OCI-M1 (cell line): ENCODE data around the gene GPRIN2.
"Not testable (repeated sequence)": the region's sequence is repeated elsewhere in the genome, so short reads cannot be mapped to it uniquely, and the experiment has no call there.

Experiments
- DNase-seq: peaks from one replicate; lab custom pipeline; 2025; lab: John Stamatoyannopoulos, UW

GPRIN2 gene

DNA sequence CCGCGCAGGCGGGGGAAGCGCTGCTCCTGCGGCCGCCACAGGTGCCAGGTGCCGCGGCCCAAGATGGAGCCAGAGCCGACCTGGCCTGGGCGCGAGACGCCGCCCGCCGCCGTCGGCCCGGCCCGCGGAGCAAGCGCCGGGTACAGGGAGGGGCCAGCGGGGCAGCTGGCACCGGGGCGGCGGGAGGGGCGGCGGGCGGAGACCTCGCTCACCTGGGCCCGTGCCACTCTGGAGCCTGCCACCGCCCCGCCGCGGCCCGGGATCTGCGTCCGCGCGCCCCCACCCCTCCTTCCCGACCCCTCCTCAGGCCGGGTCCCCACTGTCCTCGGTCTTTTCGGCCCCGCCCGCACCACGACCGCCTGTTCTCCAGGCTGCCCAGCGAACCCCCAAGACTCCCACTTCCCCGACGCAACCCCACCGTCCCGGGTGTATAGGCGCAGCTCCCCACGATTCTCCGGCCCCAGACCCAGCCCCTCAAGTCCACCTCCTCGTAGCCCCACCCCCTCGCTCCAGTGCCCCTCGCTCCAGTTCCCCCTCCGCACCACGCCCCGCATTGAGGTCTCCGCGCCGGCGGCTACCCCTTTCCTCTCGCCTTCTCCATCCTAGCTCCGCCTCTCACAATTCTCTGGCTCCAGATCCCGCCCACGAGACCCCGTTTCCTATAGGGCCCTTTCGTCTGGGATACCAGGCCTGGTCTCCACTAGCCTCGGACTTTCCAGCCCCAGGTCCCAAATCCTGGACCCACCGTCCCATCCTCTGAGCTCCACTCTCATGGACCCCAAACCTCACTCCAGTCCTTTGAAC, at the start of gene GPRIN2:
Gene GPRIN2 (minus strand): TSS at position 144 of the 804 bp plus-strand sequence. CDS start 5,922 bp downstream, outside the sequence.
- DNase-seq = no peak

- DNase-seq = not testable (repeated sequence)
These were observed 44.1 kb upstream of the GPRIN2 start for GRCh38 chr10:46600516-46600915.

DNA sequence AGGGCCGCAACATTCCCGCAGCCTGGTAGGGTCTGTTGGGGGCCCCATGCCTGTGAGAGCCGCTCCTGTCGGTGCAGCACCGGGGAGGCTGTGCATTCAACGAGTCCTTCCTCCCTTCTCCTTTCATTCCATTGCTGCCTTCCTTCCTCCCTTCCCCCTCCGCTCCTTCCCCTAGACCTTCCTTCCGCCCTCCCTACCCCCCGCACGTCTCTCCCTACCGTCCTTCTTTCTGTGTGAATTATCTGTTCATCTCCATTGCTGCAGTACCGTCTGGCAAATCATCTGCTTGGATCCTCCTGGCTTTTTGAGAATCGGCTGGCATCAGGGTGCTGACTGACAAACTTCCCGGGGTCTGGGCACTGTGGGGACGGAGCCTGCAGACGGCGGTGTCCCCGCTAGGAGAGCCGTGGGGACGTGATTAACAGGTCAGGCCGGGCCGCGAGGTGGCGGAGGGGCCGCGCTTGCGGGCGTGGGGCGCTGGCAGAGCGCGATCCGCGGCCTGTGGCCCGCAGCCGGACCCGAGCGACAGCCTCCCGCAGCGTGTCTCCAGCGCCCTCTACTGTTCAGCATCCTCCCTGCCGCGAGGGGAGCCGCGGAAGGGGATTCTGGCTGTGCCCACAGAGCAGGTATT, 41.3 kb upstream of the GPRIN2 start:
- not testable (repeated sequence) for DNase-seq

- peak; percentile 59 for DNase-seq
These were observed 40.1 kb upstream of the GPRIN2 start for GRCh38 chr10:46596570-46596969.

GRCh38 chr10:46594453-46595063, 38.1 kb upstream of the GPRIN2 start:
- DNase-seq = not testable (repeated sequence)

- not testable (repeated sequence) for DNase-seq
These were observed 36.8 kb upstream of the GPRIN2 start for GRCh38 chr10:46593307-46593706.

DNA sequence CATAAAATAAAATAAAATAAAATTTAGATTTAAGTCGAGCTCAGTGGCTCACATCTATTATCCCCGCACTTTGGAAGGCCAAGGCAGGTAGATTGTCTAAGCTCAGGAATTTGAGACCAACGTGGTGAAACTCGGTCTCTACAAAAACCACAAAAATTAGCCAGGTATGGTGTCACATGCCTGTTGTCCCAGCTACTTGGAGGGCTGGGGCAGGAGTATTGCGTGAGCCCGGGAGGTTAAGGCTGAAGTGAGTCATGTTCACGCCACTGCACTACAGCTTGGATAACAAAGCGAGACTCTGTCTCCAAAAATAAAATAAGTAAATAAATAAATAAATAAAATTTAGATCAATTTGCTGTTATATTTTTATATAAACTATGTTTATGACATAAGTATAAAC, 34.6 kb upstream of the GPRIN2 start:
- DNase-seq = not testable (repeated sequence)

GRCh38 chr10:46589589-46589988, 33.1 kb upstream of the GPRIN2 start:
- not testable (repeated sequence) for DNase-seq

GRCh38 chr10:46588221-46588620, 31.8 kb upstream of the GPRIN2 start:
- DNase-seq = not testable (repeated sequence)

DNA sequence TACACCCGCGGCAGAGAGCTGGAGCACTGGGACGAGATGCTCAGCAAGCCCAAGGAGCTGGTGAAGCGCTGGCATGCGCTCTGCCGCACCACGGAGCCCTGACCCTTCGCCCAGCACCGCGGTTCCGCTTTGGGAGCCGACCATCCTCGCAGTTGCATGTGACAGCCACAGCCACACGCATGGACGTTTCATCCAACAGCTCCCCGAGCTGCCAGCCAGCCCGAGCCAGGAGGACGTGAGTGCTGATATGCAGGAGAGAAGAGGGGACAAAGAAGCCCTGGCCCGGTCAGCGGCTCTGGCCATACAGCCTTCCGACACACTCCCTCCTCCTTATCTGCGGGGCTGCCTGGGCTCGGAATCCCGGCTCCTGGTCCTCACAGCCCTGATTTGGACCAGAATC, 31.1 kb upstream of the GPRIN2 start:
- not testable (repeated sequence) for DNase-seq

DNA sequence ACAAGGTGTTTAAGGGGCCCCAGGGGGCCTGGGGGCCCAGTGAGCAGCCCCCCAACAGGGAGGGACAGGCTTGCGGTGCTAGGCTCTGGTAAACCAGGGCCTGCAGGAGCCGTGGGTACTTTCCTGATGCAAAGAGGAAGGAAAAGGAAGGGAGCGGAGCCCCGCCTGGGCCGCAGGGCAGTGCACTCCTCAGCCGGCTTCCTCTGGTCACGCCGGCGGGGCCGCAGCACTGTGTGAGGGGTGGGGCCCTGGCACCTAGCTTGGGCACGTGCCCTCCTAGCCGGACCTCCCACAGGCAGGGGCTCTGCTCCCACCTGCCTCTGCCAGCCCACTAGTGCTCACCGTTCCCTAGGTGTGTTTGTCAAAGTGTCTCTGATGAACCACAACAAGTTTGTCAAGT, 28.8 kb upstream of the GPRIN2 start:
- DNase-seq = not testable (repeated sequence)

DNA sequence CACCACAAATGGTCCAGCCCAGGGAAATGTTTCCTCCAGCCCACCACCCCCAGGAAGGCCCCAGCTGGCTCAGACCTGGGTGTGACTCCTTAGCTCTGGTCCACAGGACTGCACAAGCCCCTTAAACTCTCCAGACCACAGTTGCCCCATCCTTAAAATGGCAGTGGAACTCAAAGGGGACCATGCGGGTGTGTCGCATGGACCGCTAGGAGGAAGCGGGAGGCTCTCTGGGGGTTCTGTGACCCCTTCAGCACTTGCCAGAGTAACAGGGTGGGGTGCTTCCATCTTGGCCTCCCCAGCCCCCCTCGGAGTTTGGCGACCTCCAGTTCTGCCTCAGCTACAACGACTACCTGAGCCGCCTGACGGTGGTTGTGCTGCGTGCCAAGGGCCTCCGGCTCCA, 27.7 kb upstream of the GPRIN2 start:
- DNase-seq = not testable (repeated sequence)

GRCh38 chr10:46582568-46582967, 26.1 kb upstream of the GPRIN2 start:
- DNase-seq = not testable (repeated sequence)

DNA sequence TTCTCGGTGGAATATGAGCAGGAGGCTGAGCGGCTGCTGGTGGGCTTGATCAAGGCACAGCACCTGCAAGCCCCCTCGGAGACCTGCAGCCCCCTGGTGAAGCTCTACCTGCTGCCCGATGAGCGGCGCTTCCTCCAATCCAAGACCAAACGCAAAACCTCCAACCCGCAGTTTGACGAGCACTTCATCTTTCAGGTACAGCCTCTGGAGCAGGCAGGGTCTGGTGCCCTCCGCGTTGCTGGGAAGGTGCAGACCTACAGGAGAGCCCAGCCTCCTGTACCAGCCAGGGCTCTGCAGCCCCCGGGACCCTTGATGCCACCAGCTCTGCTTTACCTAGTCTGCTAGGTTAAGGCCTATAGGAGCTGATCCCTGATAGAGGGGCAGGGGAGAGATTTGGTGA, 25.5 kb upstream of the GPRIN2 start:
- not testable (repeated sequence) for DNase-seq

DNA sequence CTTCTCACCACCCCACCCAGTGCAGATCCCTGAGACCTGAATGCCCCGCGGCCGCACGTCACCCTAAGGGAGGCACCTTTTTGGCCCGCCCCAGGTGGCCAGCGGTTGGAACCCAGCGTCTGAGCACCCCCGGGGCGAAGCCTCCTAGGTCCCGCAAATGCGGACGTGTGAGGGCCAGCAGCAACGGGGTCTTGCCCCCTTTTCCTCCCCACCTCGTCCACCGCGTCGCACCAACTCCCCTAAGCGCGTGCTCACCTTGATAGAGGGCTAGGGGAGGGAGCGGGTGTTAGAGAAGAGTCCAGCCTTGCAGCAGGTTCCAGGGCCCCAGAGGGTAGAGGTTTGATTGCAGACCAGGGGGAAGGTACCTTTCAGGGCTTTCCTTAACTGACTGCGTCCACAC, 22.9 kb upstream of the GPRIN2 start:
- not testable (repeated sequence) for DNase-seq

GRCh38 chr10:46578474-46579178, 22.2 kb upstream of the GPRIN2 start, which contains the start of gene SYT15:
Gene SYT15, plus strand, starts transcription at chr10:46579128. Its CDS starts 41 bp downstream, at chr10:46579169.
- DNase-seq = not testable (repeated sequence)

- DNase-seq = not testable (repeated sequence)
These were observed 21.4 kb upstream of the GPRIN2 start for GRCh38 chr10:46577624-46578473.

DNA sequence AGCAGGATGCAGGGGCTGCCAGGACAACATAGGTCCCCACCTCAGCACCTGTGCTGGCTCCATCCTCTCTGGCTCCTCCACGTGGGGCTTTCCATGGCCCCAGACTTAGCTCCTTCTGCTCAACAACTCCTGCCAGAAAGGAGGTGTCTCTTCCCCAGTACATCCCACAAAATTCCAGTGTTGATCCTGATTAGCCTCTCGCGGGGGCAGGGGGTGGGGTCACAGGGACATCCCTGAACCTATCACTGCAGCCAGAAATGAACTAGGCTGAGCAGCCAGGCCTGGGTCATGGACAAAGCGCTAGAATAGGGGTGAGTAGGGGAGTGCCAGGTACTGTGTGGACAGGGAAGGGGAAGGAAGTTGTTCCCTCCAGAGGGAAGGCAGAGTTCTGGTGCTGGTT, 17.4 kb upstream of the GPRIN2 start:
- DNase-seq = not testable (repeated sequence)

DNA sequence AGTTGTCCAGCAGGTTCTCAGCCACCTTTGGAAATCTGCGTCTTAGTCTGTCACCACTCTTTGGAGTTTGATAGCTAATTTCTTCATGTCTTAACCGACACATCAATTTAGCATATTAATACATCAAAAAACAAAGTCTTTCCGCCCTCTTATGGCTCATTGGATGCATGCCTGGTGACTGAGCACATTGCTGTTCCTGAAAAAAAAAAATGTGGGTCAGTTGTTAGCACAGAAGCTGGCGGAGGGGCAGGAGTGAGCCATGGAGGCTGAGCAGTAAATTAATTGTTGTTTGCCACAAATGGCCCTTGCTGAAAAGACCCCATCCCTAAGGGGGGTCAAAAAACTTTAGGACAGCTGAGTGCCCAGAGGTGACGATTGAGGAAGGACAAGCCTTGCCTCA, 16.9 kb upstream of the GPRIN2 start:
- DNase-seq = peak; percentile 38

DNA sequence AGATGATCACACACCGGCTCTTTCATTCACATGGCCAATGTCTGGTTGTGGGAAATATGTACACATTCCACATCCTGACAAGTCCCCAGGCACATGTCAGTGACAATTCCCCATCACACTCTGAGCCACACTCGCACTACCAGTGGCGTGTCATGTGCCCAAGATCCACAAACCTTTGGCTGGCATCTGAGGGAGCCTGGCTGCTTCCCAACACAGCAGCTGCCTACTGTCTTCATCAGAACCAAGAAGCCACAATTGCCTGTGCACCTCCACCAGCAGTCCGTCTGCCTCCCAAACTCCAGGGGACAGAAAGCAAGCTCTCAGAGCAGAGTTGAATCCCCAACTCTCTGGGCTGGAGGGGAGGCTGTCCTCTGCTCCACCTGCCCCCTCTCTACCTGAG, 16.3 kb upstream of the GPRIN2 start:
- not testable (repeated sequence) for DNase-seq

GRCh38 chr10:46570655-46571054, 14.2 kb upstream of the GPRIN2 start:
- DNase-seq = not testable (repeated sequence)
